ENCODE measurements around the gene PPP1R12A.

PPP1R12A gene

DNA sequence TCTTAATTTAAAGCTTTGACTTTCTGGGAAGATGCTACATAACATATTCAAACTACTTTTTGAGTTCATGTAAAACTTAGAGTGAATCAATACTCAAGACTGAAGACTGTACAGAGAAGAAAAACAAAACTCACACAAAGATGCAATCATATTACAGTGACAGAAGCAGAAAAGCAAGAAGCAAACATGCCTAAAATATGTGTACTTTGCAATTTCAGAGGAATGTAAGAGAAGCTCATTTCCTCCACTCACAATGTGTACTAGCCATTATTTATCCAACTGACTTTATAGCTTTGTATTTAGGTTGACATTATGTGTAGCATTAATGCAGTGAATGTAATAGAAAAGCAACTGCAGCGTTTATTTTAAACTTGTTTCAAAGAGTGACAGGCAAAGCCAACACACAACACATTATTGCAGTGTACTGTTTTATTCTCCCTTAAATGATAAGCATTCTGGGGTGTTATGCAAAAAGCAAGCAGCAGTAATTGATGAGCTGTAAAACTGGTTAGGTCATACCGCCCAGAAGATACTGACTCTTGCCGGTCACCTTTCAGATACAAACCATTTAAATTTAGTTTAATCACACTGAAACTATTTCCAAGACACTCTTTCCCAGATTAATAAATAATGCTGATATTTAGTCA, 156.0 kb downstream of the PPP1R12A start:
- Histone ChIP-seq H3K9me3 (ENCODE audit: low read length) (no peaks in the 10 kb centered on the region), H3K36me3 (ENCODE audit: insufficient read depth, low read length) (peaks cover 51% of the 10 kb centered on the region), H3K27me3 (ENCODE audit: control insufficient read depth in 1 of 2, insufficient read depth in 2 of 2, low read length in 2 of 2) (no peaks in the 10 kb centered on the region), H3K4me1 (ENCODE audit: insufficient read depth, low read length) (peaks cover 12% of the 10 kb centered on the region), H3K27ac (ENCODE audit: low read depth, low read length) (no peak overlapping the region), H3K9ac (ENCODE audit: low read length) (no peak overlapping the region), H3K4me3 (ENCODE audit: low read depth in 1 of 2, low read length in 2 of 2) (no peak overlapping the region)

GRCh38 chr12:79776111-79776510, 158.8 kb downstream of the PPP1R12A start:
- Histone ChIP-seq H3K36me3 (ENCODE audit: insufficient read depth, low read length) (peaks cover 36% of the 10 kb centered on the region), H3K9ac (ENCODE audit: low read length) (no peak overlapping the region), H3K27me3 (ENCODE audit: control insufficient read depth in 1 of 2, insufficient read depth in 2 of 2, low read length in 2 of 2) (no peaks in the 10 kb centered on the region), H3K4me3 (ENCODE audit: low read depth in 1 of 2, low read length in 2 of 2) (no peak overlapping the region), H3K9me3 (ENCODE audit: low read length) (no peaks in the 10 kb centered on the region), H3K27ac (ENCODE audit: low read depth, low read length) (no peak overlapping the region), H3K4me1 (ENCODE audit: insufficient read depth, low read length) (peaks cover 6% of the 10 kb centered on the region)

- H3K27ac ChIP-seq (ENCODE audit: low read depth, low read length), result no peak overlapping the region
- H3K4me3 ChIP-seq (ENCODE audit: low read depth in 1 of 2, low read length in 2 of 2), result no peak overlapping the region
- peaks cover 6% of the 10 kb centered on the region for H3K4me1 ChIP-seq (ENCODE audit: insufficient read depth, low read length)
- no peaks in the 10 kb centered on the region for H3K27me3 ChIP-seq (ENCODE audit: control insufficient read depth in 1 of 2, insufficient read depth in 2 of 2, low read length in 2 of 2)
- H3K36me3 ChIP-seq (ENCODE audit: insufficient read depth, low read length), result peaks cover 32% of the 10 kb centered on the region
- no peaks in the 10 kb centered on the region for H3K9me3 ChIP-seq (ENCODE audit: low read length)
- no peak overlapping the region for H3K9ac ChIP-seq (ENCODE audit: low read length)
Measured at GRCh38 chr12:79775355-79776027, 159.4 kb downstream of the PPP1R12A start.

DNA sequence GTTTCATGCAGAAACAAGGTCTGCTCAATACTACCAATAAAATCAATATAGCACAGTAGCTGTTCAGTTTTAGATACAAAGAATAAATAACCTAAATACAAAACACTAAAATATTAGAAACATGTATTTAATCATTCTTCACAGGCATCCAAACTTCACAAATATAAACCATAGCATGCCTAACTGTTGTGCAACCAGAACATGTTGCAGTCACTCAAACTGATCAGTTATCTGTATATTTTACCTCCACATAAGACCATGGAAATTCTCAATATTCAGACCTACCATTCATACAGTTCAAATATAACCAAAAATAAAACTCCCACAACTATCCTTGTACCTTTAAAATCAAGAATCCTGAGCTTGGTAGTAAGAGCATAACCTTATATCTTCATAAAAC, 161.0 kb downstream of the PPP1R12A start:
- peaks cover 6% of the 10 kb centered on the region for H3K4me1 ChIP-seq (ENCODE audit: insufficient read depth, low read length)
- no peaks in the 10 kb centered on the region for H3K9me3 ChIP-seq (ENCODE audit: low read length)
- no peak overlapping the region for H3K4me3 ChIP-seq (ENCODE audit: low read depth in 1 of 2, low read length in 2 of 2)
- H3K27me3 ChIP-seq (ENCODE audit: control insufficient read depth in 1 of 2, insufficient read depth in 2 of 2, low read length in 2 of 2), result no peaks in the 10 kb centered on the region
- no peak overlapping the region for H3K27ac ChIP-seq (ENCODE audit: low read depth, low read length)
- peaks cover 19% of the 10 kb centered on the region for H3K36me3 ChIP-seq (ENCODE audit: insufficient read depth, low read length)
- no peak overlapping the region for H3K9ac ChIP-seq (ENCODE audit: low read length)

DNA sequence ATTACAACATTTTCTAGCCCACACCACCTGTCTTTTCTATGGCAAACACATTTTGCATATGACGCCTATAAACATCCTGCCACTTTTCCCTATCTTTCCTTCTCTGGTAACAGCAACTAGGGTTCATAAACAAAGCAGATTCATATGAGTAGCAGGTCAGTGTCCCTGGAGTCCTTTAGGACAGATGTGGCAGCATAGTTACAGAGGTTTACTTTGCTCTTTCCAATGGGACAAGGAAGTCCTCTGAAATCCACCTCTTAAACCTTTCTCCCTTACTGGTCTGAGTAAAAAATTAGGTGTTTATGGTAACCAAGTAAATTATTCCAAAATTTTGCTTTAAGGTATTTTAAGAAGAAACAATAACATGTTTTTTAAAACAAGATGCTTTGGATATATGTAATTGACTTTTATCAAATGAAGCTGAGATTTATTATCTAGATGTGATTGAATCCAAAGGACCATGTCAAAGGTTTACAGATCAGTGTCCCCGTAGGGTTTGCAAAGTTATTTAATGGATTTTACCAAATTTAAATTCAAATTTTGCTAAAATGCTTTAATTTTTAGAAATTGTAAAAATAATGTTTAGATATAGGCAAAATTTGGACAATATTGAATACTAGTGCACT, 164.9 kb downstream of the PPP1R12A start:
- Histone ChIP-seq H3K4me3 (ENCODE audit: low read depth in 1 of 2, low read length in 2 of 2) (no peak overlapping the region), H3K27ac (ENCODE audit: low read depth, low read length) (no peak overlapping the region), H3K27me3 (ENCODE audit: control insufficient read depth in 1 of 2, insufficient read depth in 2 of 2, low read length in 2 of 2) (no peaks in the 10 kb centered on the region), H3K9me3 (ENCODE audit: low read length) (no peaks in the 10 kb centered on the region), H3K9ac (ENCODE audit: low read length) (no peak overlapping the region), H3K4me1 (ENCODE audit: insufficient read depth, low read length) (no peaks in the 10 kb centered on the region), H3K36me3 (ENCODE audit: insufficient read depth, low read length) (peaks cover 11% of the 10 kb centered on the region)

GRCh38 chr12:79769189-79769859, 165.6 kb downstream of the PPP1R12A start:
- H3K9ac ChIP-seq (ENCODE audit: low read length), result no peak overlapping the region
- H3K27me3 ChIP-seq (ENCODE audit: control insufficient read depth in 1 of 2, insufficient read depth in 2 of 2, low read length in 2 of 2), result no peaks in the 10 kb centered on the region
- no peaks in the 10 kb centered on the region for H3K4me1 ChIP-seq (ENCODE audit: insufficient read depth, low read length)
- peaks cover 5% of the 10 kb centered on the region for H3K36me3 ChIP-seq (ENCODE audit: insufficient read depth, low read length)
- H3K4me3 ChIP-seq (ENCODE audit: low read depth in 1 of 2, low read length in 2 of 2), result no peak overlapping the region
- no peaks in the 10 kb centered on the region for H3K9me3 ChIP-seq (ENCODE audit: low read length)
- H3K27ac ChIP-seq (ENCODE audit: low read depth, low read length), result no peak overlapping the region

DNA sequence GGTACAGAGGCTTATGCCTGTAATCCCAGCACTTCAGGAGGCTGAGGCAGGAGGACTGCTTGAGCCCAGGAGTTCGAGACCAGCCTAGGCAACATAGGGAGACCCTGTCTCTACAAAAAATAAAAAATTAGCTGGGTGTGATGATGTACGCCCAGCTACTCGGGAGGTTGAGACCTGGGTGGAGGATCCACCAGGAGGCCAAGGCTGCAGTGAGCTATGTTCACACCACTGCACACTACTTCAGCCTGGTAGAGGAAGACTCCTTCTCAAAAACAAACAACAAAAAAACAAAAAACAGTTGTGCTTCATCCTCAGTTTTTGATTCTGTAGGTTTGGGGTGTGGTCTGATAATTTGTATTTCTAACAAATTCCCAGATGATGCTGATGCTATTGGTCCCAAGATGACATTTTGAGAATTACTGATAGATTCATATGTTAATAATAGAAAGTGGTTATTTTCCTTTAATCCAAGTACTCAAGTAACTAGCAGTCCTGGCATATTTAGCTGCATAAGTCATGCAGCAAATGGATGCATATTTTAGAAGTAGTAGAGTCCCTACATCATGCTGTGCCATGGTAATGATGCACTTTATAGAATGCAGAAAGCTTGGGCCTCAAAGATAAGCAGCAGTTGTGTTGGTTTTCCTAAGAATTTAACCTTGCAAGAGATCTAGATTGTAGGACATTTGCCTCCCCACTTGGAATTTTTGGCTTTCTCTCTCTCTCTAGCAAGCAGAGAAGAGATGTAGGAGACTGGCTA, 168.0 kb downstream of the PPP1R12A start:
- Histone ChIP-seq H3K27me3 (ENCODE audit: control insufficient read depth in 1 of 2, insufficient read depth in 2 of 2, low read length in 2 of 2) (no peaks in the 10 kb centered on the region), H3K27ac (ENCODE audit: low read depth, low read length) (no peak overlapping the region), H3K4me3 (ENCODE audit: low read depth in 1 of 2, low read length in 2 of 2) (no peak overlapping the region), H3K9ac (ENCODE audit: low read length) (no peak overlapping the region), H3K36me3 (ENCODE audit: insufficient read depth, low read length) (no peaks in the 10 kb centered on the region), H3K4me1 (ENCODE audit: insufficient read depth, low read length) (no peaks in the 10 kb centered on the region), H3K9me3 (ENCODE audit: low read length) (no peaks in the 10 kb centered on the region)

- H3K9ac ChIP-seq (ENCODE audit: low read length), result no peak overlapping the region
- H3K4me1 ChIP-seq (ENCODE audit: insufficient read depth, low read length), result no peaks in the 10 kb centered on the region
- no peak overlapping the region for H3K27ac ChIP-seq (ENCODE audit: low read depth, low read length)
- H3K9me3 ChIP-seq (ENCODE audit: low read length), result no peaks in the 10 kb centered on the region
- H3K27me3 ChIP-seq (ENCODE audit: control insufficient read depth in 1 of 2, insufficient read depth in 2 of 2, low read length in 2 of 2), result no peaks in the 10 kb centered on the region
- H3K4me3 ChIP-seq (ENCODE audit: low read depth in 1 of 2, low read length in 2 of 2), result no peak overlapping the region
- no peaks in the 10 kb centered on the region for H3K36me3 ChIP-seq (ENCODE audit: insufficient read depth, low read length)
Measured at GRCh38 chr12:79765157-79765556, 169.7 kb downstream of the PPP1R12A start.

GRCh38 chr12:79764641-79765040, 170.3 kb downstream of the PPP1R12A start:
- Histone ChIP-seq H3K27me3 (ENCODE audit: control insufficient read depth in 1 of 2, insufficient read depth in 2 of 2, low read length in 2 of 2) (no peaks in the 10 kb centered on the region), H3K9me3 (ENCODE audit: low read length) (no peaks in the 10 kb centered on the region), H3K27ac (ENCODE audit: low read depth, low read length) (no peak overlapping the region), H3K36me3 (ENCODE audit: insufficient read depth, low read length) (no peaks in the 10 kb centered on the region), H3K9ac (ENCODE audit: low read length) (no peak overlapping the region), H3K4me1 (ENCODE audit: insufficient read depth, low read length) (no peaks in the 10 kb centered on the region), H3K4me3 (ENCODE audit: low read depth in 1 of 2, low read length in 2 of 2) (no peak overlapping the region)

DNA sequence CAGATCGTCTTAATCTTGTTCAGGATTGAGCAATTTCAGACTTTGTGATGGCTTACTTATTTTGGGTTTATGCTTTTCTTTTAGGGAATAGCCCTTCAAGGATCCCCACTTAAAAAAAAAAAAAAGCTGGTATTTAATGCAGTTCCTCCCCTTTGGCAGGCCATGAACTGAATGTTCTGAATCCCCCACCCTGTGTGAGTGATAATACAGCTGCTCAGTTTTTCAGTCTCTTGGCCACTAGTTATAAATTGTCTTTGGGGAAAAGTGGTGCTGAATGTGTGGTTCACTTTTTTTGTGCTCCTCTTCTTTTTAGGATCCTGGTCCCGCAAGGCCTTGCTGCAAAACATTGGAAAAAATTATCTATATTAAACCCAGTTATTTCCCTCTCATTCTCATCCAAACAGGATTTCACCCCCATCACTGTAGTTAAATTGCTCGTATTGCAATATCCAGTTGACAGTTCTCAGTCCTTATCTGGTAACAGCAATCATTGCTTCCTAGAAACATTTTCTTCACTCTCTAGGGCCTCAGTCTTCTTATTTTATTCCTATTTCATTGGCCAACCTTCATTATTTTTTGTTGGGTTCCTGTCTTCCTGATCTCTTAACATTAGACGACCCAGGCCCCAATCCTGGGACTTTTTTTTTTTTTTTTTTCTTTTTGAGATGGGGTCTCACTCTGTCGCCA, 171.0 kb downstream of the PPP1R12A start:
- Histone ChIP-seq H3K4me3 (ENCODE audit: low read depth in 1 of 2, low read length in 2 of 2) (no peak overlapping the region), H3K36me3 (ENCODE audit: insufficient read depth, low read length) (no peaks in the 10 kb centered on the region), H3K27me3 (ENCODE audit: control insufficient read depth in 1 of 2, insufficient read depth in 2 of 2, low read length in 2 of 2) (no peaks in the 10 kb centered on the region), H3K9me3 (ENCODE audit: low read length) (no peaks in the 10 kb centered on the region), H3K4me1 (ENCODE audit: insufficient read depth, low read length) (no peaks in the 10 kb centered on the region), H3K9ac (ENCODE audit: low read length) (no peak overlapping the region), H3K27ac (ENCODE audit: low read depth, low read length) (no peak overlapping the region)
